Measurements from ENCODE around the gene JMJD6.

DNA sequence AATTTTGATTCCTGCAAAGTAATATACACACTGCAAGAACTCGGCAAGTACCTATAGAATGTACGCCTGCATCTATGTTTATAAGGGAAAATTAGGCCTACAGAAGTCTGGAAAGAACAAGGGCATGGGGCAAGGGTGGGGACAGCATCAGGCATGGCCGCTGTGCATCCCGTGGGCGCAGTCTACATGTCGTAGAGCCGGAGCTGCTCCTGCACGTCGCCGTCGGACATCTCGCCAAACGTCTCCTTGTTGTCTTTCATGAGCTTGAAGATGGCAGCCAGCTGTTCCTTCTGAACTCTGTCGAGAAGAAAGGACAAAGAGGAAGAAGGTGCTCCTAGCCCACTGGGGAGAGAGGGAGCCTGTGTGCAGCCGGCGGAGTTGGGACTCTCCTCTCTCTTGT, 49.0 kb downstream of the JMJD6 start:
- TF ChIP-seq, protein P1, sequence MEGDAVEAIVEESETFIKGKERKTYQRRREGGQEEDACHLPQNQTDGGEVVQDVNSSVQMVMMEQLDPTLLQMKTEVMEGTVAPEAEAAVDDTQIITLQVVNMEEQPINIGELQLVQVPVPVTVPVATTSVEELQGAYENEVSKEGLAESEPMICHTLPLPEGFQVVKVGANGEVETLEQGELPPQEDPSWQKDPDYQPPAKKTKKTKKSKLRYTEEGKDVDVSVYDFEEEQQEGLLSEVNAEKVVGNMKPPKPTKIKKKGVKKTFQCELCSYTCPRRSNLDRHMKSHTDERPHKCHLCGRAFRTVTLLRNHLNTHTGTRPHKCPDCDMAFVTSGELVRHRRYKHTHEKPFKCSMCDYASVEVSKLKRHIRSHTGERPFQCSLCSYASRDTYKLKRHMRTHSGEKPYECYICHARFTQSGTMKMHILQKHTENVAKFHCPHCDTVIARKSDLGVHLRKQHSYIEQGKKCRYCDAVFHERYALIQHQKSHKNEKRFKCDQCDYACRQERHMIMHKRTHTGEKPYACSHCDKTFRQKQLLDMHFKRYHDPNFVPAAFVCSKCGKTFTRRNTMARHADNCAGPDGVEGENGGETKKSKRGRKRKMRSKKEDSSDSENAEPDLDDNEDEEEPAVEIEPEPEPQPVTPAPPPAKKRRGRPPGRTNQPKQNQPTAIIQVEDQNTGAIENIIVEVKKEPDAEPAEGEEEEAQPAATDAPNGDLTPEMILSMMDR (IDR thresholded peaks at IDR 0.05; ENCODE audit: control extremely low read depth in 1 of 3, insufficient read depth in 1 of 3, low read depth in 1 of 3, low read length in 3 of 3) = no peak
- TF ChIP-seq JUN (IDR thresholded peaks at IDR 0.05; ENCODE audit: low read depth, low read length) (no peak), CBX5 (IDR thresholded peaks at IDR 0.05; ENCODE audit: low read depth, low read length) (no peak), BACH1 (IDR thresholded peaks at IDR 0.05; ENCODE audit: low read length) (no peak), POLR2A (IDR thresholded peaks at IDR 0.05; ENCODE audit: control extremely low read depth in 1 of 2, low read depth in 2 of 2, low read length in 2 of 2) (no peak), EZH2 (IDR thresholded peaks at IDR 0.05; ENCODE audit: low read depth, low read length, severe bottlenecking) (no peak), CBX8 (IDR thresholded peaks at IDR 0.05; ENCODE audit: borderline replicate concordance, low read depth, low read length) (no peak), RAD21 (IDR thresholded peaks at IDR 0.05 in 1 of 2, conservative IDR thresholded peaks at IDR 0.05 in 1 of 2; ENCODE audit: low read depth in 2 of 2, low read length in 2 of 2) (no peak), SUZ12 (IDR thresholded peaks at IDR 0.05; ENCODE audit: low read length) (no peak)

Measured in H1 (cell line).